GM12878 (cell line): Measurements from ENCODE around the gene CHL1. TPM values are rescaled to one million over a fixed set of nuclear protein-coding genes. Genes with fewer than 3 reads are reported as not detected.

Experiments used
- ATAC-seq: fragments of 200-7000 bp; cut with Tn5 transposase; 3 replicates; pipeline ENCODE4 v1.9.1; 2020; ENCODE audit warnings: mild to moderate bottlenecking, moderate library complexity
- BruUV-seq: library from RNA; stranded (reverse); fragments of 400-500 nt; replicated peaks from 2 replicates; lab custom pipeline; 2021; lab: Mats Ljungman, UMichigan
- CTCF ChIA-PET: fragments of 300-600 bp; sonication (Branson Sonifier 250); formaldehyde crosslinking; extraction: SDS; loops from one replicate; lab custom pipeline; 2021; ENCODE audit warnings: inconsistent platforms; lab: Yijun Ruan, JAX
- POLR2A ChIA-PET: fragments of 350-600 bp; formaldehyde crosslinking; extraction: SDS; loops from one replicate; lab custom pipeline; 2021; ENCODE audit warnings: inconsistent platforms; lab: Charles Lee
- RAD21 ChIA-PET: fragments of 300-600 bp; sonication (Branson Sonifier 250); formaldehyde crosslinking; loops from one replicate; lab custom pipeline; 2023; ENCODE audit warnings: antibody characterized with exemption; ENCODE audit not compliant: unreplicated experiment; lab: Charles Lee
- SMC1A ChIA-PET: fragments of 300-600 bp; sonication (Branson Sonifier 250); formaldehyde crosslinking; loops from one replicate; lab custom pipeline; 2023; ENCODE audit not compliant: unreplicated experiment, uncharacterized antibody; lab: Charles Lee
- DNase-seq: peaks from one replicate; pipeline ENCODE4 v3.0.0-alpha.2; 2011; ENCODE audit warnings: low read depth, low spot score
- FAIRE-seq: peaks from 3 replicates; lab custom pipeline; 2011; peaks lifted over from hg19 to GRCh38; lab: Jason Lieb, UNC
- H2AFZ ChIP-seq: 2 replicates; pipeline ENCODE4 v1.6.0; 2011; ENCODE audit warnings: low read depth, low read length, control low read depth; ENCODE audit not compliant: control insufficient read depth
- H3K27ac ChIP-seq: 2 replicates; pipeline ENCODE4 v1.5.1; 2011; ENCODE audit warnings: control low read depth; ENCODE audit not compliant: control insufficient read depth, insufficient read depth
- H3K27me3 ChIP-seq, 2 experiments: replicated peaks in 1 of 2; 2 replicates each; pipeline versions ENCODE4 v1.6.0 to v1.6.1; 2011; ENCODE audit warnings: low read length in 1 of 2; ENCODE audit not compliant: control insufficient read depth in 2 of 2, insufficient read depth in 2 of 2
- H3K36me3 ChIP-seq, 2 experiments: 2 replicates each; pipeline ENCODE4 v1.5.1; 2011; ENCODE audit warnings: low read length in 1 of 2; ENCODE audit not compliant: control insufficient read depth in 2 of 2, insufficient read depth in 2 of 2
- H3K4me1 ChIP-seq: 2 replicates; pipeline ENCODE4 v1.6.1; 2011; ENCODE audit warnings: mild to moderate bottlenecking, low read length, moderate library complexity, mixed read lengths; ENCODE audit not compliant: control insufficient read depth, insufficient read depth
- H3K4me2 ChIP-seq: 2 replicates; pipeline ENCODE4 v1.6.0; 2011; ENCODE audit warnings: control low read depth; ENCODE audit not compliant: control insufficient read depth, insufficient read depth
- H3K4me3 ChIP-seq: fragments of 200-600 bp; sonication (generic); 2 replicates; pipeline ENCODE4 v1.5.1; 2016
- H3K79me2 ChIP-seq: 2 replicates; pipeline ENCODE4 v1.6.0; 2011; ENCODE audit warnings: low read length; ENCODE audit not compliant: control insufficient read depth, insufficient read depth
- H3K9ac ChIP-seq: 2 replicates; pipeline ENCODE4 v1.8.0; 2011; ENCODE audit warnings: low read length, control low read depth, mixed read lengths; ENCODE audit not compliant: control insufficient read depth, insufficient read depth
- H3K9me3 ChIP-seq: replicated peaks from 3 replicates; pipeline ENCODE4 v1.5.1; 2011; ENCODE audit warnings: mild to moderate bottlenecking, low read length; ENCODE audit not compliant: control insufficient read depth, insufficient read depth
- H4K20me1 ChIP-seq: 2 replicates; pipeline ENCODE4 v1.6.0; 2011; ENCODE audit not compliant: control insufficient read depth, insufficient read depth
- ASH2L ChIP-seq: fragments of 300-600, 200-600 bp; sonication (generic); IDR thresholded peaks from 2 replicates; pipeline ENCODE4 v1.6.1; 2017; ENCODE audit warnings: low read depth, mild to moderate bottlenecking, borderline replicate concordance
- CREB1 ChIP-seq: IDR thresholded peaks from 2 replicates; pipeline ENCODE4 v1.6.1; 2012; ENCODE audit warnings: low read depth, mild to moderate bottlenecking, inconsistent platforms
- CTCF ChIP-seq, 3 experiments: IDR thresholded peaks in 2 of 3; conservative IDR thresholded peaks in 1 of 3; 2 replicates each; pipeline ENCODE4 v1.5.1; 2011; ENCODE audit warnings: low read depth in 3 of 3, low read length in 3 of 3, mild to moderate bottlenecking in 3 of 3, control low read depth in 2 of 3, moderate library complexity in 2 of 3, inconsistent platforms in 1 of 3, mixed read lengths in 1 of 3; ENCODE audit not compliant: control insufficient read depth in 2 of 3, insufficient read depth in 1 of 3; ENCODE audit errors: extremely low read depth in 1 of 3
- EGR1 ChIP-seq, 2 experiments: IDR thresholded peaks; 1 replicate in 1 of 2; 2 replicates in 1 of 2; pipeline ENCODE4 v1.6.1; 2011 to 2012; ENCODE audit warnings: low read depth in 2 of 2, low read length in 2 of 2, borderline replicate concordance in 1 of 2, mild to moderate bottlenecking in 1 of 2, moderate library complexity in 1 of 2
- EP300 ChIP-seq, 2 experiments: fragments of 150-350 bp in 1 of 2; IDR thresholded peaks; 2 replicates each; pipeline ENCODE4 v1.6.1; 2011 to 2012; ENCODE audit warnings: low read depth in 2 of 2, low read length in 2 of 2, borderline replicate concordance in 1 of 2, improper control_type of control experiment in 1 of 2, inconsistent platforms in 1 of 2; ENCODE audit not compliant: control insufficient read depth in 1 of 2
- EZH2 ChIP-seq: IDR thresholded peaks from 2 replicates; pipeline ENCODE4 v1.6.1; 2012; ENCODE audit warnings: low read depth, mild to moderate bottlenecking, control low read depth, inconsistent platforms, low read length, borderline replicate concordance; ENCODE audit not compliant: control insufficient read depth
- HSF1 ChIP-seq: fragments of 150-350 bp; IDR thresholded peaks from 2 replicates; pipeline ENCODE4 v1.6.1; 2014; ENCODE audit warnings: mild to moderate bottlenecking, low read depth, low read length
- JUNB ChIP-seq: IDR thresholded peaks from 2 replicates; pipeline ENCODE4 v1.6.1; 2016; ENCODE audit warnings: antibody characterized with exemption, mild to moderate bottlenecking
- MTA2 ChIP-seq: fragments of 450-650 bp; IDR thresholded peaks from 2 replicates; pipeline ENCODE4 v1.6.1; 2016; ENCODE audit warnings: low read depth, mild to moderate bottlenecking, moderate library complexity
- STAT1 ChIP-seq: fragments of 450-650 bp; conservative IDR thresholded peaks from 2 replicates; pipeline ENCODE4 v1.6.1; 2014; ENCODE audit warnings: antibody characterized with exemption, mild to moderate bottlenecking
- TCF12 ChIP-seq: IDR thresholded peaks from 2 replicates; pipeline ENCODE4 v1.6.1; 2011; ENCODE audit warnings: low read depth, mild to moderate bottlenecking, low read length
- YY1 ChIP-seq: IDR thresholded peaks from 2 replicates; pipeline ENCODE4 v1.6.1; 2011; ENCODE audit warnings: low read depth, mild to moderate bottlenecking, low read length
- WGBS: methylation state at CpG from one replicate; pipeline ENCODE4 v1.1.6; 2016; ENCODE audit warnings: low lambda C conversion rate; ENCODE audit not compliant: insufficient replicate concordance, insufficient coverage; ENCODE audit errors: missing lambda C conversion rate; 5-methylcytosine and 5-hydroxymethylcytosine counted together
- in situ Hi-C: fragments of 300-500 bp; cut with MboI; formaldehyde crosslinking; loops from 9 replicates; pipeline ENCODE4 v1.14.3; 2018; ENCODE audit warnings: mixed read lengths
- intact Hi-C: fragments of 100-400 bp; cut with micrococcal nuclease; formaldehyde crosslinking; loops from one replicate; pipeline ENCODE4 v1.14.2; 2022; ENCODE audit not compliant: unreplicated experiment
- polyA plus RNA-seq, 11 experiments: library from polyadenylated mRNA; depleted of rRNA in 4 of 11; unstranded in 6 of 11; stranded (reverse) in 5 of 11; fragments of >200 nt; fragmentation: Nextera tagmentation in 4 of 11; fragmentation: Illumina TruSeq in 1 of 11; extraction: Ambion mirVana in 4 of 11; extraction: Trizol in 1 of 11; gene quantifications; 1 replicate in 1 of 11; 2 replicates in 10 of 11; pipeline versions ENCODE4 v1.2.1 to v1.2.3, GENCODE V29; 2011 to 2016; ENCODE audit warnings: inconsistent platforms in 2 of 11, missing spikeins in 2 of 11, low read depth in 1 of 11
- total RNA-seq, 4 experiments: library from RNA; depleted of rRNA in 3 of 4; stranded (reverse); fragments of >200 nt in 3 of 4; fragmentation: Illumina TruSeq in 1 of 4; extraction: Trizol in 1 of 4; gene quantifications; 2 replicates each; pipeline versions ENCODE4 v1.2.1 to v1.2.3, GENCODE V29; 2013 to 2021
- TF ChIP-seq, protein P1 (sequence below): fragments of 450-650 bp; IDR thresholded peaks from 2 replicates; pipeline ENCODE4 v1.6.1; 2016; ENCODE audit warnings: mild to moderate bottlenecking

The CHL1 gene
- total and polyA plus RNA-seq, 10 of the 15 experiments (the other 5 are each of a cell fraction or from before 2014, with no cell fraction given) = 0.71 to 30.4 (median 1.8) TPM

DNA sequence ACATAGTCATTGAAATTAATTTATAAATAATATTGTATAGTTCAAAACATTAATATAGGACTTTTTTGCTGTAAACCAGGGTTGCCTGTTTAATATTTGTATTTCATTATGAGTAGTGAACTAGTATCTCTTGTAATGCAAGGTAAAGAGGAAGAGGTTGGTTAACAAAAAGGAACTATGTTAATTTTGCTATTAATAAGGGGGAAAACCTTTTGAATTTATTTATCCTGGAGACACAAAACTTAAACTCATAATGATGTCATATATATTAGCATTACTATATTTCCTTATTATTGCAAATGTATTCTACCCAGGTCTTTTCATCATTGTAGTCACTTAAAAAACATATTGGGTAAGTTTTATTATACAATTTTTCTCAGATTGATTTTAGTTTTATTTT lies 94.5 kb downstream of the CHL1 start (continued):
- TF ChIP-seq JUNB = peak; percentile 54

GRCh38 chr3:291646-292436 lies 95.3 kb downstream of the CHL1 start:
- H3K36me3 ChIP-seq = no peaks in the 10 kb centered on the region
- H3K9ac ChIP-seq = no peak overlapping the region
- SMC1A ChIA-PET = interaction anchor here (0.7 to 4.2 kb wide), 7 partner anchors 13 to 88 kb away, joined by 3 to 22 read pairs (median 3); no protein-coding TSS in a partner anchor
- peaks cover 10% of the 10 kb centered on the region for H3K4me1 ChIP-seq
- DNase-seq (no peak), ATAC-seq (no peak), FAIRE-seq (no peak)
- H3K4me3 ChIP-seq = no peak overlapping the region
- POLR2A ChIA-PET = no interaction called here
- no peaks in the 10 kb centered on the region for H4K20me1 ChIP-seq
- BruUV-seq = no TSS peak
- 43% methylated on average over 5 of the region's 5 CpGs for WGBS
- intact Hi-C loops = no loop called here
- H3K27ac ChIP-seq = no peak overlapping the region
- no peaks in the 10 kb centered on the region for H3K9me3 ChIP-seq
- no peak overlapping the region for H2AFZ ChIP-seq
- no peak overlapping the region for H3K4me2 ChIP-seq
- RAD21 ChIA-PET = interaction anchor here (0.6 to 1.8 kb wide), 4 partner anchors 8 to 75 kb away, joined by 3 to 7 read pairs (median 3); no protein-coding TSS in a partner anchor
- in situ Hi-C loops = no loop called here
- TF ChIP-seq CTCF (IDR thresholded peaks at IDR 0.05 in 2 of 3, conservative IDR thresholded peaks at IDR 0.05 in 1 of 3; ENCODE audit: control insufficient read depth in 2 of 3, extremely low read depth in 1 of 3, insufficient read depth in 1 of 3, low read depth in 3 of 3, low read length in 3 of 3) (no peak), STAT1 (no peak), ASH2L (no peak), HSF1 (no peak), EZH2 (no peak), EGR1 (IDR thresholded peaks at IDR 0.05; ENCODE audit: borderline replicate concordance in 1 of 2, low read depth in 2 of 2, low read length in 2 of 2) (no peak), TCF12 (no peak), EP300 (IDR thresholded peaks at IDR 0.05; ENCODE audit: borderline replicate concordance in 1 of 2, control insufficient read depth in 1 of 2, low read depth in 2 of 2, low read length in 2 of 2) (no peak), MTA2 (no peak), CREB1 (no peak), YY1 (no peak)
- TF ChIP-seq, protein P1, sequence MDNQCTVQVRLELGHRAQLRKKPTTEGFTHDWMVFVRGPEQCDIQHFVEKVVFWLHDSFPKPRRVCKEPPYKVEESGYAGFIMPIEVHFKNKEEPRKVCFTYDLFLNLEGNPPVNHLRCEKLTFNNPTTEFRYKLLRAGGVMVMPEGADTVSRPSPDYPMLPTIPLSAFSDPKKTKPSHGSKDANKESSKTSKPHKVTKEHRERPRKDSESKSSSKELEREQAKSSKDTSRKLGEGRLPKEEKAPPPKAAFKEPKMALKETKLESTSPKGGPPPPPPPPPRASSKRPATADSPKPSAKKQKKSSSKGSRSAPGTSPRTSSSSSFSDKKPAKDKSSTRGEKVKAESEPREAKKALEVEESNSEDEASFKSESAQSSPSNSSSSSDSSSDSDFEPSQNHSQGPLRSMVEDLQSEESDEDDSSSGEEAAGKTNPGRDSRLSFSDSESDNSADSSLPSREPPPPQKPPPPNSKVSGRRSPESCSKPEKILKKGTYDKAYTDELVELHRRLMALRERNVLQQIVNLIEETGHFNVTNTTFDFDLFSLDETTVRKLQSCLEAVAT = no peak
- no peaks in the 10 kb centered on the region for H3K27me3 ChIP-seq
- CTCF ChIA-PET = no interaction called here
- no peaks in the 10 kb centered on the region for H3K79me2 ChIP-seq
